Glomerular visceral epithelial cell (primary cell): Measurements from ENCODE around the gene TTLL6.
"Not testable (repeated sequence)": the region's sequence is repeated elsewhere in the genome, so short reads cannot be mapped to it uniquely, and the experiment has no call there.

ENCODE experiments used
- DNase-seq: peaks from one replicate; pipeline ENCODE4 v3.0.0-alpha.2; 2016; ENCODE audit errors: extremely low spot score

The TTLL6 gene

GRCh38 chr17:48816774-48817590, at the start of gene TTLL6:
TSS of gene TTLL6 (minus strand) at chr17:48817229. CDS start at chr17:48817072, 157 bp downstream.
- peak; percentile 76 for DNase-seq

GRCh38 chr17:48860456-48860855, 43.4 kb upstream of the TTLL6 start:
- no peak for DNase-seq

GRCh38 chr17:48860034-48860433, 43.0 kb upstream of the TTLL6 start:
- no peak for DNase-seq

GRCh38 chr17:48856122-48856821, 39.2 kb upstream of the TTLL6 start:
- no peak for DNase-seq

GRCh38 chr17:48854774-48855476, 37.9 kb upstream of the TTLL6 start:
- DNase-seq, result no peak

GRCh38 chr17:48850792-48851323, 33.8 kb upstream of the TTLL6 start:
- no peak for DNase-seq

- DNase-seq, result no peak
These were observed 26.3 kb upstream of the TTLL6 start for GRCh38 chr17:48843187-48843900.

- DNase-seq, result no peak
These were observed 25.7 kb upstream of the TTLL6 start for GRCh38 chr17:48842746-48843145.

- DNase-seq, result peak; percentile 8
These were observed 24.4 kb upstream of the TTLL6 start for GRCh38 chr17:48841395-48841831.

- DNase-seq, result no peak
These were observed 23.4 kb upstream of the TTLL6 start for GRCh38 chr17:48840441-48840840.

- DNase-seq, result not testable (repeated sequence)
These were observed 20.4 kb upstream of the TTLL6 start for GRCh38 chr17:48837458-48837857.

- DNase-seq, result no peak
These were observed 18.9 kb upstream of the TTLL6 start for GRCh38 chr17:48835971-48836370.

GRCh38 chr17:48834973-48835372, 17.9 kb upstream of the TTLL6 start:
- no peak for DNase-seq

GRCh38 chr17:48831549-48831883, 14.5 kb upstream of the TTLL6 start:
- no peak for DNase-seq

- DNase-seq, result peak; percentile 93
These were observed 14.0 kb upstream of the TTLL6 start, which contains the start of gene CALCOCO2 for GRCh38 chr17:48830840-48831548. TSS of gene CALCOCO2 (plus strand) at chr17:48831035. CDS start at chr17:48841708, 10,673 bp downstream.

- no peak for DNase-seq
These were observed 8.7 kb upstream of the TTLL6 start for GRCh38 chr17:48825446-48826381.

GRCh38 chr17:48820936-48821335, 3.9 kb upstream of the TTLL6 start:
- DNase-seq, result not testable (repeated sequence)

- no peak for DNase-seq
These were observed 2.4 kb upstream of the TTLL6 start for GRCh38 chr17:48819466-48819865.

GRCh38 chr17:48818361-48818841, 1.4 kb upstream of the TTLL6 start:
- DNase-seq, result no peak

- no peak for DNase-seq
These were observed 623 bp downstream of the TTLL6 start for GRCh38 chr17:48816438-48816773.
